Measurements from ENCODE around the gene BLZF1.

BLZF1 gene

GRCh38 chr1:169414952-169415351 lies 47.0 kb downstream of the BLZF1 start:
- Histone ChIP-seq H3K9me3 (replicated peaks in 1 of 11) (peaks cover 0 to 13% (median 3%) of the 10 kb centered on the region in 11 experiments; a peak in 6 of 22 replicates), H4K20me1 (no peaks in the 10 kb centered on the region), H3K9ac (no peak overlapping the region), H3K27ac (no peak overlapping the region), H3K4me3 (no peak overlapping the region), H3K27me3 (no peaks in the 10 kb centered on the region), H3K4me1 (peaks cover 0 to 11% (median 9%) of the 10 kb centered on the region in 10 experiments; a peak in 14 of 20 replicates), H3K36me3 (no peaks in the 10 kb centered on the region), H3K4me2 (no peak overlapping the region)
- TF ChIP-seq Cebpa-rat (IDR thresholded peaks at IDR 0.05) = 0 out of 22 replicates have a peak, but pooled peaks of 1 of the 11 experiments have one; percentile 21

- no peaks in the 10 kb centered on the region for H4K20me1 ChIP-seq
- peaks cover 0 to 11% (median 9%) of the 10 kb centered on the region in 10 experiments; a peak in 14 of 20 replicates for H3K4me1 ChIP-seq
- no peak for TF ChIP-seq Cebpa-rat (IDR thresholded peaks at IDR 0.05)
- no peaks in the 10 kb centered on the region for H3K27me3 ChIP-seq
- no peaks in the 10 kb centered on the region for H3K9me3 ChIP-seq (replicated peaks in 1 of 11)
- H3K9ac ChIP-seq = no peak overlapping the region
- H3K4me3 ChIP-seq = no peak overlapping the region
- no peak overlapping the region for H3K27ac ChIP-seq
- H3K4me2 ChIP-seq = no peak overlapping the region
- H3K36me3 ChIP-seq = no peaks in the 10 kb centered on the region
Measured at GRCh38 chr1:169421309-169421708, 53.3 kb downstream of the BLZF1 start.

- Histone ChIP-seq H3K4me2 (no peak overlapping the region), H3K4me1 (no peaks in the 10 kb centered on the region), H3K9ac (no peak overlapping the region), H3K36me3 (no peaks in the 10 kb centered on the region), H3K4me3 (no peak overlapping the region), H4K20me1 (no peaks in the 10 kb centered on the region), H3K9me3 (replicated peaks in 1 of 11) (0 out of 22 replicates have a peak, but pooled peaks cover 0 to 9% (median 0%) of the 10 kb centered on the region in 11 experiments), H3K27ac (no peak overlapping the region), H3K27me3 (no peaks in the 10 kb centered on the region)
- no peak for TF ChIP-seq Cebpa-rat (IDR thresholded peaks at IDR 0.05)
Measured at GRCh38 chr1:169426174-169426705, 58.2 kb downstream of the BLZF1 start.

GRCh38 chr1:169427081-169427641 lies 59.2 kb downstream of the BLZF1 start, which contains the start of gene CCDC181:
CCDC181 (minus strand) TSS chr1:169427474; CDS start chr1:169424927, 2,547 bp downstream.
- H3K4me3 ChIP-seq = no peak within 1 kb of the TSS
- H4K20me1 ChIP-seq = no peaks in the 10 kb centered on the region
- H3K4me1 ChIP-seq = no peaks in the 10 kb centered on the region
- H3K27me3 ChIP-seq = no peaks in the 10 kb centered on the region
- no peak for TF ChIP-seq Cebpa-rat (IDR thresholded peaks at IDR 0.05)
- no peak within 1 kb of the TSS for H3K27ac ChIP-seq
- no peak within 1 kb of the TSS for H3K9ac ChIP-seq
- peaks cover 0 to 9% (median under 1%) of the 10 kb centered on the region in 11 experiments; a peak in 4 of 22 replicates for H3K9me3 ChIP-seq (replicated peaks in 1 of 11)
- no peak within 1 kb of the TSS for H3K4me2 ChIP-seq
- H3K36me3 ChIP-seq = no peaks in the 10 kb centered on the region

All from BLaER1 treated with 17β-estradiol and CSF1 and Interleukin-3, amounts not matched to agents 10 nM and 100 nM (cell line).